Dermis blood vessel endothelial cell (primary cell): ENCODE results near the gene OR4X2. TPM values are rescaled to one million over a fixed set of nuclear protein-coding genes. Genes with fewer than 3 reads are reported as not detected.
"Not testable (repeated sequence)": the region's sequence is repeated elsewhere in the genome, so short reads cannot be mapped to it uniquely, and the experiment has no call there.

Experiments used
- DNase-seq: peaks from one replicate; pipeline ENCODE4 v3.0.0; 2010
- total RNA-seq: library from RNA; depleted of rRNA; stranded (reverse); fragments of >200 nt; gene quantifications from 2 replicates; pipeline ENCODE4 v1.2.3, GENCODE V29; 2014

OR4X2 gene, protein sequence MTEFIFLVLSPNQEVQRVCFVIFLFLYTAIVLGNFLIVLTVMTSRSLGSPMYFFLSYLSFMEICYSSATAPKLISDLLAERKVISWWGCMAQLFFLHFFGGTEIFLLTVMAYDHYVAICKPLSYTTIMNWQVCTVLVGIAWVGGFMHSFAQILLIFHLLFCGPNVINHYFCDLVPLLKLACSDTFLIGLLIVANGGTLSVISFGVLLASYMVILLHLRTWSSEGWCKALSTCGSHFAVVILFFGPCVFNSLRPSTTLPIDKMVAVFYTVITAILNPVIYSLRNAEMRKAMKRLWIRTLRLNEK
- total RNA-seq, result not detected in 2 replicates

DNA sequence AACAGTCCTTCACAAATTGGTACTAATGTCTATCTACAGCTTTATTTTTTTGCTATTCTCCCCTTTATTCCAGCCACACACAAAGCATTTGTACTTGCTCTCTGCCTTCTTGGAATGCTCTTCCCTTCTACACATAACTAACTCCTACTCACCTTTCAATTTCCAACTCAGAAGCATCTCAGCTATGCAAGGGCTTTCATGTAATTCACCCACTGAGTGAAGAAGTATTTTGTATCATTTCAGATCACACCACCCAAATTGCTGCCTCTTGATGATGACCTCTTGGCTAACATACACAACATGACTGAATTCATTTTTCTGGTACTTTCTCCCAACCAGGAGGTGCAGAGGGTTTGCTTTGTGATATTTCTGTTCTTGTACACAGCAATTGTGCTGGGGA lies at the start of gene OR4X2:
Gene OR4X2 (plus strand): TSS at position 301 of the 400 bp plus-strand sequence. CDS start 0 bp downstream, at position 301.
- no peak for DNase-seq

DNA sequence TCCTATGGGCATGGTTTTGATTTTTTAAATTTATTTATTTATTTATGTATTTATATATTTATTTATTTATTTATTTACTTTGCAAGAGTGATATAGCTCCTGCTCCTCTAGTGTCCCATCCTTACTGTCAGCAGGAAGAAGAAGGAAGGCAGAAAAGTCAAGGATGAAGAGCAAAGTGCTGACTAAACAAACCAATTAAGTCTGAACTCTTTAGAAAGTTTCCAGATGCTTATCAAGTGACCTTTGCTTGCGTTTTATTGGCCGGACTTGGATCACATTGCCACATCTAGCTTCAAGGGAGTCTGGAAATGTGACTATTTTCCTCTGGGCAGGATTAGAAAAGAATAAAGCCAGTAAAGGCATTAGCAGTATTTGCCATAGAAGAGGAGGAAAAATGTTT lies 37.0 kb upstream of the OR4X2 start:
- DNase-seq, result no peak

- peak; percentile 6 for DNase-seq
Measured at GRCh38 chr11:48210052-48210451, 34.9 kb upstream of the OR4X2 start.

- DNase-seq, result no peak
Measured at GRCh38 chr11:48216510-48216909, 28.4 kb upstream of the OR4X2 start, which contains the start of gene OR4B1. Gene OR4B1 (plus strand): TSS chr11:48216810. CDS start chr11:48216810, 0 bp downstream.

GRCh38 chr11:48228761-48229160 lies 16.1 kb upstream of the OR4X2 start:
- DNase-seq, result no peak

- DNase-seq, result not testable (repeated sequence)
Measured at GRCh38 chr11:48230057-48230456, 14.8 kb upstream of the OR4X2 start.

- DNase-seq, result no peak
Measured at GRCh38 chr11:48237727-48238126, 7.2 kb upstream of the OR4X2 start.

DNA sequence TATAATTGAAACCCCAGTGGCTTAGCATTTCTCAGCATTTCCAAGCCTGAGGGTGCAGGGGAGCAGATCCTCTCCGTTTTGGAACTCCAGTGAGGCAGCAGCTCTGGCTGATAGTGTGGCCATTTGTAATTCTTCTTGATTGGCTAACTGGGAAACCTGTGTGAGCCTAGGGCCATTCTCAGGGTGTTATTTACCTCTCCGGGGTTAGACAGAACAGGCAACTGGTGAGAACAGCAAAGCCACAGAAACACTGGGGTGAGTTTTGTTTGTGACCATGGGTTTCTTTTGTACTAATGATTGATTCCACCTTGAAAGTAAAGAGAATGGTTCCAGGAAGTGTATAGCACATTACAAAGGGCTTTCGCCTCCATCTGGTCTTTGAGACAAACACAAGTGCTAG lies 2.4 kb upstream of the OR4X2 start:
- no peak for DNase-seq

DNA sequence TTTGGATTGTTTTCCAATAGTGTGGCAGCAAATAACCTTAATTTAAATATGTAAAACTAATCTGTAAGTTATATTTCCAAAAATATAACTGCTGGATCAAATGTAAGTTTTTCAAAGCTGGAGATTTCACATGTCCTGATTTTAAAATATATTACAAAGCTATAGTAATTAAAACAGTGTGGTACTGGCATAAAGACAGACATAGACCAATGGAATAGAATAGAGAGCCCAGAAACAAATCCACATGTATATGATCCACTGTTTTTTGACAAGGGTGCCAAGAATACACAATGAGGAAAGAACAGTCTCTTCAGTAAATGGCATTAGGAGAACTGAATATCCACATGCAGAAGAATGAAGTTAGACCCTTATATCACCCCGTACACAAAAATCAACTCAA lies 4.0 kb downstream of the OR4X2 start:
- DNase-seq, result no peak

DNA sequence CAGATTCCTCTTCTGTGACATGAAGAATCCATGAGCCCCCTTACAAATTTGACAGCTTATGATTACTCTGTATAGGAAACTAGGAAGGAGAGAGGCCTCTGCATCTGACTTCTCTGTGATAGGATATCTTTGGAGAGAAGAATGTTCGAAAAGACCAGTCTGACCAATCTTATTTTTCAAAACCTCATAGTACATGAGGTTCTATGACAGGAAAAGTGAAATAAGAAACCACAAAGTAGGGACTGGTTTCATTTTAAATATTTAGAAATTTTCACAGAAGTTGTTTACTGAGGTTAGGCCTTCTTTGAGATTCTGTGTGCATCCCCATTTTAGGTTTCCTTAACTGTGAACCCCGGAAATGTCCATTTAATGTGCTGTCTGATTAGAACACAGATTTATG lies 16.7 kb downstream of the OR4X2 start:
- DNase-seq, result no peak

DNA sequence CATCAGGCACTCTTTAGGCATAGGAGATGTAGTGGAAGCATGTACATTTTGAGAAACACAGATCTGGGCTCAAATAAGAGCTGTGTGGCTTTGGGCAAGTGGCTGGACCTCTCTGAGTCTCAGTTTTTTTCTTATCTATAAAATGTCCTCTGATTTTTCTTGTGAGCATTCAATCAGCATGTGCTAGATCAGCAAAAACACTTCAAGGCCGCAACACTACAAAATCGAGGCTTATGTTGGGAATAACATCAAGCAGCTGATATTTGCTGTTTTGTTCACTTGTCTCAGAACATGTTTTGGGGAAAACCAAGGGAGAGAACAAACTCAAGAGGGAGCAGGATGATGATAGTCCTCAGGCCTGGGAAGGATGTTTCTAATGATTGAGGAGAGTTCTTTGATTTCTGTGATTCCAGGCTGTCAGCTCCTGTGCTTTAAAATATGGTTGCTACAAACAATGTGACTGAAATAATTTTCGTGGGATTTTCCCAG lies 18.6 kb downstream of the OR4X2 start, which contains the start of gene OR4X1:
Gene OR4X1 (plus strand): TSS at position 439 of the 489 bp plus-strand sequence. CDS start 0 bp downstream, at position 439.
- DNase-seq, result no peak

DNA sequence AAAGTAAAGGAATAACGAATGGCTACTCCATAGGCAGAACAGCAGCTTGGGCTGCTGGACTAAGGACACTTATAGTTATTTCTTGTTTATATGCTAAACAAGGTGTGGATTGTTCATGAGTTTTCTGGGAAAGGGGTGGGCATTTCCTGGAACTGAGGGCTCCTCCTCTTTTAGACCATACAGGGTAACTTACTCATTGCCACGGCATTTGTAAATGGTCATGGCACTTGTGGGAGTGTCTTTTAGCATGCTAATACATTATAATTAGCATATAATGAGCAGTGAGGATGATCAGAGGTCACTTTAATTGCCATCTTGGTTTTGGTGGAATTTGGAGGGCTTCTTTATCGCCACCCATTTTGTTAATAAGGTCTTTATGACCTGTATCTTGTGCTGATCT lies 25.7 kb downstream of the OR4X2 start:
- no peak for DNase-seq

GRCh38 chr11:48272606-48273005 lies 27.7 kb downstream of the OR4X2 start:
- no peak for DNase-seq

Other genes starting within 250 kb of the OR4X2 start
- not detected in 2 replicates for gene OR4B1, start 28.3 kb upstream of the OR4X2 start, total RNA-seq
- not detected in 2 replicates for gene OR4X1, start 18.8 kb downstream of the OR4X2 start, total RNA-seq
- gene OR4S1, start 61.1 kb downstream of the OR4X2 start, total RNA-seq, result not detected in 2 replicates
- not detected in 2 replicates for gene OR4C3, start 79.8 kb downstream of the OR4X2 start, total RNA-seq
- gene OR4C5, start 121.4 kb downstream of the OR4X2 start, total RNA-seq, result not detected in 2 replicates
- gene OR4A47, start 243.7 kb downstream of the OR4X2 start, total RNA-seq, result not detected in 2 replicates